Activated T-helper 17 cell treated with anti-CD3 and anti-CD28 coated beads, Interleukin-2, amount 50 U/mL, for 72 hours (primary cell): ENCODE measurements around the gene P3H1. TPM values are rescaled to one million over a fixed set of nuclear protein-coding genes. Genes with fewer than 3 reads are reported as not detected.
"Not testable (repeated sequence)": the region's sequence is repeated elsewhere in the genome, so short reads cannot be mapped to it uniquely, and the experiment has no call there.

Experiments used
- ATAC-seq: fragments of 150-1000 bp; cut with Tn5 transposase; replicated peaks from 2 replicates; pipeline ENCODE4 v1.10.0; 2021; ENCODE audit warnings: mild to moderate bottlenecking, moderate library complexity
- H3K27ac Mint-ChIP-seq: one replicate; pipeline ENCODE4 v1.8.0; 2022; ENCODE audit warnings: mixed read lengths
- H3K27me3 Mint-ChIP-seq: one replicate; pipeline ENCODE4 v1.8.0; 2022; ENCODE audit warnings: mixed read lengths
- H3K36me3 Mint-ChIP-seq: one replicate; pipeline ENCODE4 v1.8.0; 2022; ENCODE audit warnings: low read depth, mild to moderate bottlenecking, mixed read lengths
- H3K4me1 Mint-ChIP-seq: one replicate; pipeline ENCODE4 v1.8.0; 2022; ENCODE audit warnings: mixed read lengths
- H3K4me3 Mint-ChIP-seq: one replicate; pipeline ENCODE4 v1.8.0; 2022; ENCODE audit warnings: mild to moderate bottlenecking, mixed read lengths
- H3K9me3 Mint-ChIP-seq: one replicate; pipeline ENCODE4 v1.8.0; 2022; ENCODE audit warnings: mixed read lengths
- total RNA-seq, 2 donors: library from RNA; stranded (reverse); gene quantifications; one replicate each; pipeline ENCODE4 v1.2.3, GENCODE V29; 2022

Gene P3H1
- total RNA-seq, 2 donors from 2014 or later, result 24.5 to 33.4 TPM

- no peaks in the 10 kb centered on the region for H3K4me1 Mint-ChIP-seq
- H3K4me3 Mint-ChIP-seq, result no peak overlapping the region
- no peaks in the 10 kb centered on the region for H3K9me3 Mint-ChIP-seq
- no peak for ATAC-seq
- no peaks in the 10 kb centered on the region for H3K27me3 Mint-ChIP-seq
- H3K36me3 Mint-ChIP-seq, result peaks cover 82% of the 10 kb centered on the region
- H3K27ac Mint-ChIP-seq, result peak overlapping the region; percentile 17
Observed at GRCh38 chr1:42759114-42759513, 7.7 kb downstream of the P3H1 start.

GRCh38 chr1:42758641-42759040 lies 8.2 kb downstream of the P3H1 start:
- peaks cover 87% of the 10 kb centered on the region for H3K36me3 Mint-ChIP-seq
- ATAC-seq, result no peak
- H3K4me1 Mint-ChIP-seq, result no peaks in the 10 kb centered on the region
- peak overlapping the region; percentile 17 for H3K27ac Mint-ChIP-seq
- no peaks in the 10 kb centered on the region for H3K9me3 Mint-ChIP-seq
- no peak overlapping the region for H3K4me3 Mint-ChIP-seq
- H3K27me3 Mint-ChIP-seq, result no peaks in the 10 kb centered on the region

- H3K36me3 Mint-ChIP-seq, result peaks cover 94% of the 10 kb centered on the region
Observed at GRCh38 chr1:42757892-42758275, 8.9 kb downstream of the P3H1 start.

GRCh38 chr1:42756956-42757891 lies 9.6 kb downstream of the P3H1 start:
- Mint-ChIP-seq H3K9me3 (no peaks in the 10 kb centered on the region), H3K36me3 (peaks cover 96% of the 10 kb centered on the region), H3K4me1 (no peaks in the 10 kb centered on the region), H3K27me3 (no peaks in the 10 kb centered on the region), H3K27ac (peak overlapping the region; percentile 23), H3K4me3 (no peak overlapping the region)
- peak; percentile 66 for ATAC-seq

More at GRCh38 chr1:42757892-42758275, 8.9 kb downstream of the P3H1 start:
- Mint-ChIP-seq H3K4me3 (no peak overlapping the region), H3K27me3 (no peaks in the 10 kb centered on the region), H3K9me3 (no peaks in the 10 kb centered on the region), H3K4me1 (no peaks in the 10 kb centered on the region), H3K27ac (no peak overlapping the region)
- ATAC-seq, result no peak

- Mint-ChIP-seq H3K9me3 (no peaks in the 10 kb centered on the region), H3K4me3 (no peak overlapping the region), H3K36me3 (peaks cover 93% of the 10 kb centered on the region), H3K4me1 (no peaks in the 10 kb centered on the region), H3K27ac (no peak overlapping the region), H3K27me3 (no peaks in the 10 kb centered on the region)
- ATAC-seq, result no peak
Observed at GRCh38 chr1:42753070-42753469, 13.8 kb downstream of the P3H1 start.

GRCh38 chr1:42752284-42752683 lies 14.5 kb downstream of the P3H1 start:
- Mint-ChIP-seq H3K27me3 (no peaks in the 10 kb centered on the region), H3K27ac (no peak overlapping the region), H3K9me3 (no peaks in the 10 kb centered on the region), H3K4me1 (no peaks in the 10 kb centered on the region), H3K36me3 (peaks cover 88% of the 10 kb centered on the region), H3K4me3 (no peak overlapping the region)
- no peak for ATAC-seq

GRCh38 chr1:42751511-42752070 lies 15.2 kb downstream of the P3H1 start:
- H3K9me3 Mint-ChIP-seq, result not testable (repeated sequence)

GRCh38 chr1:42750041-42750440 lies 16.8 kb downstream of the P3H1 start:
- no peak for ATAC-seq
- Mint-ChIP-seq H3K27ac (no peak overlapping the region), H3K4me3 (no peak overlapping the region), H3K27me3 (no peaks in the 10 kb centered on the region), H3K36me3 (peaks cover 80% of the 10 kb centered on the region), H3K4me1 (no peaks in the 10 kb centered on the region), H3K9me3 (no peaks in the 10 kb centered on the region)

More at GRCh38 chr1:42751511-42752070, 15.2 kb downstream of the P3H1 start:
- not testable (repeated sequence) for H3K4me1 Mint-ChIP-seq, H3K27ac Mint-ChIP-seq, H3K4me3 Mint-ChIP-seq, H3K27me3 Mint-ChIP-seq, ATAC-seq
- H3K36me3 Mint-ChIP-seq, result peaks cover 84% of the 10 kb centered on the region

- Mint-ChIP-seq H3K27me3 (no peaks in the 10 kb centered on the region), H3K36me3 (peaks cover 67% of the 10 kb centered on the region), H3K9me3 (no peaks in the 10 kb centered on the region), H3K4me3 (no peak overlapping the region), H3K4me1 (no peaks in the 10 kb centered on the region), H3K27ac (peak overlapping the region; percentile 23)
- ATAC-seq, result no peak
Observed at GRCh38 chr1:42748461-42749410, 18.1 kb downstream of the P3H1 start.

- Mint-ChIP-seq H3K4me1 (no peaks in the 10 kb centered on the region), H3K27me3 (no peaks in the 10 kb centered on the region), H3K36me3 (peaks cover 59% of the 10 kb centered on the region), H3K9me3 (no peaks in the 10 kb centered on the region), H3K27ac (peak overlapping the region; percentile 23), H3K4me3 (no peak overlapping the region)
- no peak for ATAC-seq
Observed at GRCh38 chr1:42748021-42748420, 18.8 kb downstream of the P3H1 start.

GRCh38 chr1:42747125-42747524 lies 19.7 kb downstream of the P3H1 start:
- Mint-ChIP-seq H3K36me3 (peaks cover 50% of the 10 kb centered on the region), H3K9me3 (no peaks in the 10 kb centered on the region), H3K27ac (no peak overlapping the region), H3K4me1 (no peaks in the 10 kb centered on the region), H3K4me3 (no peak overlapping the region), H3K27me3 (no peaks in the 10 kb centered on the region)
- ATAC-seq, result no peak

GRCh38 chr1:42746436-42747105 lies 20.3 kb downstream of the P3H1 start:
- Mint-ChIP-seq H3K4me3 (no peak overlapping the region), H3K36me3 (peaks cover 45% of the 10 kb centered on the region), H3K4me1 (no peaks in the 10 kb centered on the region), H3K27ac (no peak overlapping the region), H3K9me3 (no peaks in the 10 kb centered on the region), H3K27me3 (no peaks in the 10 kb centered on the region)
- no peak for ATAC-seq

- Mint-ChIP-seq H3K27ac (no peak overlapping the region), H3K27me3 (no peaks in the 10 kb centered on the region), H3K4me1 (no peaks in the 10 kb centered on the region), H3K4me3 (no peak overlapping the region), H3K36me3 (peaks cover 42% of the 10 kb centered on the region), H3K9me3 (no peaks in the 10 kb centered on the region)
- no peak for ATAC-seq
Observed at GRCh38 chr1:42745851-42746250, 21.0 kb downstream of the P3H1 start.

GRCh38 chr1:42744148-42744413 lies 22.7 kb downstream of the P3H1 start:
- Mint-ChIP-seq H3K27me3 (no peaks in the 10 kb centered on the region), H3K4me1 (no peaks in the 10 kb centered on the region), H3K27ac (no peak overlapping the region), H3K36me3 (peaks cover 27% of the 10 kb centered on the region), H3K9me3 (no peaks in the 10 kb centered on the region), H3K4me3 (no peak overlapping the region)
- ATAC-seq, result no peak
